GM18868 (cell line): ENCODE measurements around the gene SELENOI.
A peak's percentile ranks its signal among the peaks of the same experiment; 100 is the strongest.
"Not testable (repeated sequence)": the region's sequence is repeated elsewhere in the genome, so short reads cannot be mapped to it uniquely, and the experiment has no call there.

Experiments
- ATAC-seq: cut with Tn5 transposase; IDR thresholded peaks from one replicate; pipeline ENCODE4 v1.9.1; 2021; ENCODE audit warnings: mild to moderate bottlenecking, moderate library complexity; ENCODE audit not compliant: unreplicated experiment

Gene SELENOI

GRCh38 chr2:26345545-26346453 lies at the start of gene SELENOI:
Gene SELENOI, plus strand, starts transcription at chr2:26346143. Its CDS starts 90 bp downstream, at chr2:26346233.
- ATAC-seq = peak; percentile 91

- no peak for ATAC-seq
Observed at GRCh38 chr2:26297061-26297460, 48.9 kb upstream of the SELENOI start.

GRCh38 chr2:26298286-26298637 lies 47.7 kb upstream of the SELENOI start:
- no peak for ATAC-seq

- ATAC-seq = no peak
Observed at GRCh38 chr2:26298638-26299393, 47.1 kb upstream of the SELENOI start.

- no peak for ATAC-seq
Observed at GRCh38 chr2:26299471-26300101, 46.4 kb upstream of the SELENOI start.

GRCh38 chr2:26300234-26300925 lies 45.6 kb upstream of the SELENOI start:
- ATAC-seq = no peak

GRCh38 chr2:26302846-26303245 lies 43.1 kb upstream of the SELENOI start:
- ATAC-seq = no peak

GRCh38 chr2:26305094-26305493 lies 40.8 kb upstream of the SELENOI start:
- ATAC-seq = not testable (repeated sequence)

GRCh38 chr2:26305540-26305939 lies 40.4 kb upstream of the SELENOI start:
- ATAC-seq = no peak

- ATAC-seq = no peak
Observed at GRCh38 chr2:26309921-26310320, 36.0 kb upstream of the SELENOI start.

- no peak for ATAC-seq
Observed at GRCh38 chr2:26312471-26312870, 33.5 kb upstream of the SELENOI start.

GRCh38 chr2:26313446-26313845 lies 32.5 kb upstream of the SELENOI start:
- ATAC-seq = no peak

GRCh38 chr2:26314243-26314642 lies 31.7 kb upstream of the SELENOI start:
- ATAC-seq = no peak

GRCh38 chr2:26316041-26316440 lies 29.9 kb upstream of the SELENOI start:
- no peak for ATAC-seq

- no peak for ATAC-seq
Observed at GRCh38 chr2:26316845-26317244, 29.1 kb upstream of the SELENOI start.

GRCh38 chr2:26317377-26318105 lies 28.4 kb upstream of the SELENOI start:
- ATAC-seq = no peak

- ATAC-seq = no peak
Observed at GRCh38 chr2:26318950-26319349, 27.0 kb upstream of the SELENOI start.

- ATAC-seq = not testable (repeated sequence)
Observed at GRCh38 chr2:26324479-26324878, 21.5 kb upstream of the SELENOI start.

GRCh38 chr2:26324903-26325302 lies 21.0 kb upstream of the SELENOI start:
- no peak for ATAC-seq

- ATAC-seq = no peak
Observed at GRCh38 chr2:26325851-26326250, 20.1 kb upstream of the SELENOI start.
